GM21526 (cell line): ENCODE data around the gene CALML3.

ENCODE experiments used
- ATAC-seq: cut with Tn5 transposase; IDR thresholded peaks from one replicate; pipeline ENCODE4 v1.9.1; 2021; ENCODE audit warnings: moderate library complexity; ENCODE audit not compliant: unreplicated experiment, low FRiP score

The CALML3 gene

DNA sequence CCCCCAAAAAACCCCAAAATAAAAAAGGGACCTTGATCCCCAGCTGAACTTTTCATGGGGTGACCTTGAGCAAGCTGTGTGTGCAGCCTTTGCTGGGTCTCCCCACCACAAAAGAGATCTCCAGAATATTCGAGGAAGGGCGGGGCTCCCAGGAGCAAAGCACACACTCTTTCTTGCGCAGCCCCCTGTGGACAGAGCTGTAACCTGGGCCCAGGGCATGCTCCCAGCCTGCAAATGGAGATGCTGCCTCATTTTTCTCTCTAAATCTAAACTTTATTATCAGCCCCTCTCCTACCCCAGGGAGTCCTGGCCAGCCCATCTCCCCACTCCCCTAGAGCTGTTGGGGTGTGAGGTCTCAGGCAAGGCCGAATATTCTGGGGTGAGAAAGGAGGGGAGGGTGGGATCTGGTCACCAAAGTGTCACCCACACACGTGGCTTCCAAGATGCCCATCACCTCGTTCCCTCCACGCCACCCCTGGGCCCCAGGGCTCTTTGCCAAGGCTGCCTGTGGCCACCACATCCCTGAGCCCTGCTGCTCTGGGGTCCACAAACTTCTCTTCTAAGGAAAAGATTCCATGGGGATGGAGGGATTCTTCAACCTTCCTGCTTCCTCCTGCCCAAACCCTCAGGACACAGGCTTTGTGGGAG, 1.7 kb upstream of the CALML3 start:
- no peak for ATAC-seq

DNA sequence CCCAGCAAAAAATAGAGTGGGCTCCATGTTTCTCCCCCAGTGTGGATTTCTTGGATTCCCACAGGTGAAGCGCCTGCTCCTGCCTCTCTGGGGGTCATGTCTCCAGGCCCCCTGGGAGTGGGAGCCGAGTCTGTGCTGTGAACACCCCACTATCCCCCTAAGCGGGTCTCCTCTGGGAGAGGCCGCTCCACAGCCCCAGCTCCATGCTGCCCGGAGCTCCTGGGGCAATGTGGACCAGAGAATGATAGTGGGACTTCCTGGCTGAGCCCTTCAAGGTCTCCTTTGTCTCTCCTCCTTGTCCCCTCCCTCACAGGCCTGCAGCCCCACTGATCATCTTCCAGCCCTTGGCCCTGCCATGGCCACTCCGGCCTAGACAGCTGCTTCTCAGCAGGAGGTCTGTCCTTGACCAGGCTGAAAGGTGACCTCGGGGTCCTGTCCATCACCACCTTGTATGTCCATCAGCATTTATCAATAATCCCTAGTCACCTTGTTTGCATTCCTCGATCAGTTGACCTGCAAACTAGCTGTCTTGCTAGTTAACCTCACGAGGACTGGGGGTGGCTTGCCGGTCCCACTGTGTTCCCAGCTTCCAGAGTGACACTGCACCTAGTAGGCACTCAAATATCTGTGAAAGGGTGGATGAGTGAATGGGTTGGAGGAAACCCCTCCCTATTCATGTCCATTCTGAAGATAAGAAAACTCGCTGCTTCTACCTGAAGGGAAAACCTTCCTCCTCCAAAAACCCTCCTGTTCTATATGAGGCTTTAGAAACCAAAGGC, 776 bp upstream of the CALML3 start:
- ATAC-seq, result no peak

GRCh38 chr10:5525561-5526341, 990 bp downstream of the CALML3 start:
- ATAC-seq, result no peak

DNA sequence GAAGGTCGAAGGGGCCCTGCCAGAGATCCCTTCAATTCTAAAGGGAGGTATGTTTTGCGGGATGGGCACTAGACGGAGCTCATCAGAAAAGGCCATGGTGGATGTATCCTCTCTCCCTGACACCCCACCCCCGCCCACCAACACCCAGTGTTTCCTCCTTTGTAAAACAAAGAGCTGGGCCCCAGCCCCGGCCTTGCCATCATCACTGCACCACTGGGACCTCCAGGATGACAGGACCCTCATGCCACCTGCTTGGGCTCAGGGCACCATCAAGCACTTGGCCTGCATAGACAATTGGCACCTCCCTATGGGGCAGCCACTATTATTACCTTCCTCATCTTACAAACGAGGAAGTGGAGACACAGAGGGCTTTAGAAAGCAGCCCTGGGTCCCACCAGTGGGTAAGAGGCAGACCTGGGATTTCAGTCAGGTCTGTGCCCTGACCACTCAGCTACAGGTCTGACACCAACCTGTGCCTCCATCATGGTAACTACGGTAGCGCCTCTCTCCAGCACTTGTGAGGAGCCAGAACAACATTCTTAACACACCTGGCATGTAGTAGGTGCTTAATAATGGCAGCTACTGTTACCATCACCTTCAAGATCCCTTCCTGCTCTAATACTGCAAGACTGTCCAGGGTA, 2.0 kb downstream of the CALML3 start:
- ATAC-seq, result no peak

DNA sequence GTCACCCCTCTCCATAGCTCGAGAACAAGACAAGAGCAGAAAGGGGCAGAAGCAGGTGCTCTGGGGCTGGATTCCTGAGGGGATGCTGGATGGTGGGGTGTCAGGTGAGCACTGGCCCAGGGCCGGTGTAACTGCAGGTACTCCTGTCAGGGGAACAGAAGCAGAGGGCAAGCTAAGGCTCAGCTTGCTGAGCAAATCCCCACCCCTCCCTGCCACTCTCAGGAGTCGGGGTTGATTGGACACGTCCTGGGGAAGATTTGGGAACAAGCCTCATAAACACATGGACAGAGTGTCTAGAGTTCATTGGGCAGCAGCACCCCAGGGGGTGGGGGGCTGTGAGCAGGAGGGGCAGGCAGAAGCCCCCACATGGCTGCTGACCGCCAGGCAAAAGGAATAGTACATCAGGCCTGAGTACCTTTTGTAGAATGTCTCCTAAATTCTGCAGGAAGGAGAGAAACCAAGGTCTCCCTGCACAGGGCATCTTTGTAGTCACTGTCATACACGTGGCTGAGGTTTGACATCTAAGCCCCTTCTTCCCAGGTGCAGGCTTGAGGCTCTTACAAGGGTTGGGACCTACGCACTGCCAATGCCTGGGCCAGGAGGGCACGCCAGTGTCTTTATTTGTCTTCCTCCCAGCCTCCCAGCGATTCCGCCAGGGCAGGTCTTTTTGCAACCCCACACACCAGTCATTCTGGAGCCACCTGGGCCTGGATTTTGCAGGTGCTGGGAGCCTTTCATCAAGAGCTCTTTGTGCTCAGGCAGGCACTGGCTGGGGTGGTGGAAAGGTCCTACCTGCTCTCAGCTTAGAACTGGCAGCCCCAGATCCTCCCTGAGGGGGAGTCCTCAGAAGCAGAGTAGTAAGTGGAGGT, 2.8 kb downstream of the CALML3 start:
- no peak for ATAC-seq

- ATAC-seq, result no peak
Observed at GRCh38 chr10:5528989-5529701, 4.4 kb downstream of the CALML3 start.

GRCh38 chr10:5529702-5530411, 5.1 kb downstream of the CALML3 start:
- ATAC-seq, result no peak

GRCh38 chr10:5530412-5530806, 5.6 kb downstream of the CALML3 start:
- no peak for ATAC-seq

GRCh38 chr10:5530846-5531557, 6.2 kb downstream of the CALML3 start:
- ATAC-seq, result no peak

DNA sequence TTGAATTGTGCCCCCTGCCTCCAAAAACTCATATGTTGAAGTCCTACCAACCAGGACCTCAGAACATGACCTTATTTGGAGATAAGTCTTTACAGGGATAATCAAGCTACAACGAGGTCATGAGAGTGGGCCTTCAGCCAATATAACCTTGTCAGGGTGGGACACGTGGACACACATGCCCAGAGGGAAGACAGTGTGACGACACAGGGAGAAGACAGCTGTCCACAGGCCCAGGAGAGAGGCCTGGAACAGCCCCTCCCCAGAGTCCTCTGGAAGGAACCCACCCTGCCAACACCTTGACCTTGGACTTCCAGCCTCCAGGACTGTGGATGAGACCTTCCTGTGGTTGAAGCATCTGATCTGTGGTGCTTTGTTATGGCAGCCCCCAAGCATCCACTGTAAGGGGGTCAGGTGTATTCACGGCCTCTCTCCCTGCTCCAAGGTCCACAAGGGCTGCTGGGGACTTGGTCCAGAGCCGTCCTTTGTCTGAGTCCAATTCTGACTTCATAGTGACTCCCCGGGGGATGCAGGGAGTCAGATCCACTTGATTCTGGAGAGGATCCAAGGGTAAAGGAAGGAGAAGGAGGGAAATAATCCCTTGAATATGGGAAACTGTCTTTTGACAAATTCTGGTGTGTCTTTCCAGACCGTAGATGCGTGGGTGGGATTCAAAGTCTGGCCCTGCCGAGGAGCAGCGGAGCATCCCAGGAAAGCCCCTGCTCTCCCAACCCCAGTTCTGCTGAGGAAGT, 7.0 kb downstream of the CALML3 start:
- ATAC-seq, result no peak

DNA sequence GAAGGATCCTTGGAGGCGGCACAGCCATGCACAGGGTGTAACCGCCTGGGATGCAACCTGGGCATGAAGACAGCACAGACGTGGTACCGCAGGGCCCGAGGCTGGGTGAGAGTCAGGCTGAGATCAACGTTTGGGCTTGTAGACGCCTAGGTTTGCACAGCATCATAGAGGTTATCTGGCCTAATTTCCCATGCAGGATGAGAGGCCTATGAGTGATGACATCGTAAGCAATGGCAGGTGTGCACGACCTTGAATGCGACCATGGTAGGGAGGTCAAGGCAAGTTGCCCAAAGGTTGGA, 7.5 kb downstream of the CALML3 start:
- no peak for ATAC-seq

DNA sequence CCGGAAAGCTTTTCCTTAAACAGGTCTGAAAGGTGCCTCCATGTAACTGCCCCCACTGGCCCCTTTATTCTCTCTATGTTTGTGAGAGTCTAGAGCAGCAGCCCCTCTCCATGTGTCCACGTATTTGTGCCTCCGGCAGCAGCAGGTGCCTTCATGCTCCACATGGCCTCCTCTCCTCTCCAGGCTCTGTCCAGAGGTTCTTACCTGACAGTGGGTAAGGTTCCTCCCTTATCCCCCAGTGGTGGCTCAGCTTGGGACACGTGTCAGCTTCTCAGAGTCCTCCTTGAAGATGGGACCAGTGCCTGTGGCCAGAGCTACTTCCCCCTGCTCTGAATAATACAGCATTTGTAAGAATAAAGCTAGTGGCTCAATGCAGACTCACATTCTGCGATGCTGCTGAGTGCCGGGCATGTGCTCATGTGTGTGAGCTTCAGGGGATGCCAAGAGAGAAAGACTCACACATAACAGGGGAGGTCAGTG, 7.9 kb downstream of the CALML3 start:
- ATAC-seq, result no peak

GRCh38 chr10:5533098-5533731, 8.5 kb downstream of the CALML3 start:
- ATAC-seq, result no peak

DNA sequence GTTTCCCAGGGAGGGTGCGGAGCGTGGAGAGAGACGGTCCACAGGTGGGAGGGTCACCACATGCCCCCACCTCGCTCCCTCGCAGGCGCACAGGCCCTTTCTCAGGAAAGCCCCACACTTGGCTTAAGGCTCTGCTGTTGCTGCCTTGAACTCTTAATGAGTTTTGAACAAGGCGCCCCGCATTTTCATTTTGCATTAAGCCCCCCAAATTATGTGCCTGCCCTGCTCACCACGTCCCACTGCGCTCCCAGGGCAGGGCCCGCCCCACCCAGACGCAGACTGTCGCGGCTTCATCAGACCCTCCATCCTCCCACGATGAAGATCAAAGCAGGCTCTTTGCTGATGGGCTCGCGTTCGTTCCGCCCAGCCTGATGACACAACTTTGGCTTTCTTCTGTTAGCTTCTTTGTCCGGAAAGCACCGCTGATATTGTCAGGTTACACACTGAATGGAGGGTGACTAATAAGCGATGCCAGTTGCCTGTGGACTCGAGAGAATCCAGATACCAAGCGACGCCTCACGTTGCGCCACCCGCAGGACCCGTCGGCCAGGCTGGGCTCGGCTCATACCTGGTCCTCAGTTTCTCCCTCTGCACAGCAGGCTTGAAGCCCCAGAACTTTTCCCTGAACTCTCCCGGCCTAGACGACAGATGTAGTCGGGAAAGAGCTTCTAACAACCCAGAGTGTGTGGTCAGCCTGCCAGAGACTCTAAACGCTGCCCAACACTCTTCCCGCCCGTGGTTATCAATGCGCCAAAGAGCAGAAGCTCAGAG, 9.5 kb downstream of the CALML3 start:
- ATAC-seq, result no peak

DNA sequence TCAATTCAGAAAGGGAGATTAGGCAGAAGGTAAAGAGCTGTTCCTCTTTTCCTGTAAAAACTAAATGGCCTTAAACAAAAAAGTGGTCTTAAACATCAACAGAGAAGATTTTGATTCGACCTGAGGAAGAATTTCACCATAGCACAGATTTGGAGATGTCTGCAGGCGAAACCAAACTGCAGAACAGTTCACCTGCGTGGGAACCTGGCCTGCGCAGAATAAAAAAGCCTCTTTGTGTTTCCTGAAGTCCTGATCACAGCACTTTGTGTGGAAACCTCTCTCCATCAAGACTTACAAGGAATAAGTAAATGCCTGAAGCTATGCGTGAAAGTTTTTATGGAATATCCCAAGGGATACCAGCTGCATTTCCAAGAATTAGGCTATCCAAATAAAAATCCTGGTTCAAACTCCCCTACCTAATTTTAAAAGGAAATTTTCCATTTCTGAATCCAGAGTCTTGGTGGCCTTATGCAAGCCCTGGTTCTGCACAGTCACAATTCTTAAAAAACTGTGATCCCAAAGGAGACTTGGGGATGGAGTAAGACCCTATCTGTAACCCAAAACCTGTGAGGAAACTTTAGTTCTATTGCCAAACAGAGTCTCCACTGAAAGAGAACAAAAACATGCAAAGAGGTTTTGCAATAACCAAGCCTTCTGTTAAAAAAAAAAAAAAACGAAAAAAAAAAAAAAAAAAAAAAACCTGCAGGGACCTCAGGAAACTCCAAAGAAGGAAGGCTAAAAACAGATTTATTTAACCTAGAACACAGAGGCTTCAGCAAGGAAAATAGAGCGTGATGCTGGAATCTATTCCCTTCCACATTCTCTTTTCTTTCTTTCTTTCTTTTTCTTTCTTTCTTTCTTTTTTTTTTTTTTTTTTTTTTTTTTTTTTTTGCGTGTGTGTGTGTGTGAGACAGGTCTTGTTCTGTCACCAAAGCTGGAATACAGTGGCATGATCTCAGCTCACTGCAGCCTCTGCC, 10.4 kb downstream of the CALML3 start:
- no peak for ATAC-seq
